PFSK-1 (cell line): ENCODE measurements around the gene TCF3.

Source experiments
- POLR2AphosphoS5 ChIP-seq: IDR thresholded peaks from 2 replicates; pipeline ENCODE4 v1.6.1; 2012; ENCODE audit warnings: low read depth, mild to moderate bottlenecking, control low read depth, low read length, moderate library complexity
- SIN3A ChIP-seq: IDR thresholded peaks from 2 replicates; pipeline ENCODE4 v1.6.1; 2012; ENCODE audit warnings: mild to moderate bottlenecking, low read length, moderate library complexity, borderline replicate concordance; ENCODE audit not compliant: insufficient read depth

GRCh38 chr19:1661995-1662394 is 9.6 kb upstream of the TCF3 start:
- no peak for TF ChIP-seq SIN3A
- TF ChIP-seq POLR2AphosphoS5 = no peak
